Mucosa of descending colon (tissue), 3 donors: ENCODE data around the gene PGM1. TPM values are rescaled to one million over a fixed set of nuclear protein-coding genes. Genes with fewer than 3 reads are reported as not detected.
A peak's percentile ranks its signal among the peaks of the same experiment; 100 is the strongest.

Experiments
- ATAC-seq: fragments of 200-7000 bp; cut with Tn5 transposase; one replicate; pipeline ENCODE4 v1.9.1; 2020; ENCODE audit warnings: mild to moderate bottlenecking, moderate library complexity
- DNase-seq, 3 donors: peaks; one replicate each; pipeline ENCODE4 v3.0.0-alpha.2; 2020
- H3K36me3 ChIP-seq: fragments of 200-600 bp; one replicate; pipeline ENCODE4 v1.8.0; 2021; ENCODE audit warnings: low read depth, mild to moderate bottlenecking
- H3K4me1 ChIP-seq: fragments of 200-600 bp; one replicate; pipeline ENCODE4 v1.8.0; 2021; ENCODE audit warnings: low read depth, mild to moderate bottlenecking
- H3K4me3 ChIP-seq: fragments of 200-600 bp; one replicate; pipeline ENCODE4 v1.8.0; 2021; ENCODE audit warnings: mild to moderate bottlenecking
- H3K9me3 ChIP-seq: fragments of 200-600 bp; one replicate; pipeline ENCODE4 v1.8.0; 2021; ENCODE audit warnings: mild to moderate bottlenecking
- CTCF ChIP-seq: fragments of 200-600 bp; IDR thresholded peaks from one replicate; pipeline ENCODE4 v1.8.0; 2022; ENCODE audit warnings: antibody characterized with exemption, mild to moderate bottlenecking
- intact Hi-C, 2 donors: fragments of 100-400 bp; cut with DNase I in 1 of 2; cut with micrococcal nuclease in 1 of 2; formaldehyde crosslinking; loops; one replicate each; pipeline versions ENCODE4 v1.11.0 to v1.11.1; 2022; cut with DNase I, micrococcal nuclease
- total RNA-seq, 3 donors: library from RNA; stranded (reverse); fragmentation: NEBNext Ultra II Directional in 2 of 3; extraction: Animal tissue kit (Norgen Biotek cat#: 25700) in 2 of 3; gene quantifications; one replicate each; pipeline versions ENCODE4 v1.2.1 to v1.2.4, GENCODE V29; 2021 to 2023
- donor health status: DM: no; HTN: no; CAD: no; lungs with moderate emphysema.
- donor health status: DM: no; HTN: no; CAD: no.
- donor health status: DM: no; HTN: yes; CAD: no.

Gene PGM1
- total RNA-seq, 3 donors from 2014 or later: 81.0 to 116 (median 87.3) TPM

- H3K4me1 ChIP-seq: no peaks in the 10 kb centered on the region
- no peak for ATAC-seq
- intact Hi-C loops: no loop called here
- no peak overlapping the region for H3K4me3 ChIP-seq
- no peak for DNase-seq
- no peaks in the 10 kb centered on the region for H3K36me3 ChIP-seq
- no peaks in the 10 kb centered on the region for H3K9me3 ChIP-seq
- no peak for TF ChIP-seq CTCF
Measured at GRCh38 chr1:63659448-63659847, 66.2 kb downstream of the PGM1 start.

DNA sequence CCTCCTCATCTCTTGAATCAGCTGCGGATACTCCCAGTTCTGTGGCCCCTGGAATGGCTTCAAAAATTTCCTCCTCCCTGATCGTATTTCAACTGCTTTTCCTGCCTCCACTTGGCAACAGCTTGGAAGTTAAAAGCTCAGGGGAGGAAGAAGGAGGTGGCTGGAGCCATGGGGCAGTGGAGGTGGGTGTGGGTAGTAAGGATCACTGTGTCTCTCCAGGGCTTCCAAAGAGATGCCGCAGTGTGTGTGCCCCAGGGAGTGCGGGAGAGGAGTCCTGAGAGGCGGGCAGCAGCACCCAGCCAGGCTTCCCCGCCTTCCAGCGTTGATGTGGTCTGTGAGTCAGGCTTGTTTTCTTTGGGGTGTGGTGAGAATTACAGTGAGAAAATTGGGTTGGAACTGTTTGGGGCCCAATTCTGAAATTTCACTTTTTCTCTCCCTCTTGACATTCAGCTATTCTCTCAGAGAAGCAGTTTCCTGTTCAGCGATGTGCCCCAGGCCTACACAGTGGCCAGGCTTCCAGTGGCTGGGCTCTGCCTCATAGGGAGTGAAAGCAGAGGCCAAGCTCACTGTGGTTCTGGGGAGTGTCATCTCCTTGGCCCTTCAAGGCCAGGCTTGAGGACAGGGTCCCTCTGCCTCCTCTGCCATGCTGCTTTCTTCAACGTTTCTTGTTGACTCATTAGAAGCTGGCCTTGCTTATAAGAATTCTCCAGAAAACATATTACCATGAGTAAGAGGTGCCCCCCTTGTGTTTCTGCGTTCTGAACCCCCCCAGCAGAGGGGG, 69.0 kb downstream of the PGM1 start:
- no peaks in the 10 kb centered on the region for H3K4me1 ChIP-seq
- intact Hi-C loops: no loop called here
- no peaks in the 10 kb centered on the region for H3K9me3 ChIP-seq
- TF ChIP-seq CTCF: no peak
- H3K36me3 ChIP-seq: no peaks in the 10 kb centered on the region
- ATAC-seq (peak; percentile 25), DNase-seq (peak in 1 of 3 donors; percentile 53)
- no peak overlapping the region for H3K4me3 ChIP-seq

GRCh38 chr1:63662841-63663240, 69.6 kb downstream of the PGM1 start:
- DNase-seq (no peak), ATAC-seq (no peak)
- TF ChIP-seq CTCF: no peak
- H3K4me1 ChIP-seq: no peaks in the 10 kb centered on the region
- intact Hi-C loops: no loop called here
- H3K4me3 ChIP-seq: no peak overlapping the region
- no peaks in the 10 kb centered on the region for H3K9me3 ChIP-seq
- H3K36me3 ChIP-seq: no peaks in the 10 kb centered on the region

GRCh38 chr1:63663301-63663700, 70.1 kb downstream of the PGM1 start:
- intact Hi-C loops: no loop called here
- no peak overlapping the region for H3K4me3 ChIP-seq
- no peaks in the 10 kb centered on the region for H3K9me3 ChIP-seq
- no peak for DNase-seq
- H3K4me1 ChIP-seq: no peaks in the 10 kb centered on the region
- no peak for ATAC-seq
- H3K36me3 ChIP-seq: no peaks in the 10 kb centered on the region
- TF ChIP-seq CTCF: no peak

- Histone ChIP-seq H3K9me3 (no peaks in the 10 kb centered on the region), H3K4me3 (no peak overlapping the region), H3K36me3 (no peaks in the 10 kb centered on the region), H3K4me1 (no peaks in the 10 kb centered on the region)
- intact Hi-C loops: no loop called here
- no peak for TF ChIP-seq CTCF
- ATAC-seq: no peak
- DNase-seq: no peak
Measured at GRCh38 chr1:63663873-63664272, 70.7 kb downstream of the PGM1 start.
